RWPE2 (cell line): ENCODE results near the gene GORAB.
A peak's percentile ranks its signal among the peaks of the same experiment; 100 is the strongest.

Experiments used
- ATAC-seq: fragments of 200-7000 bp; cut with Tn5 transposase; 3 replicates; pipeline ENCODE4 v1.9.1; 2021; ENCODE audit warnings: low read depth
- DNase-seq: peaks from one replicate; pipeline ENCODE4 v3.0.0-alpha.2; 2020; ENCODE audit warnings: low spot score
- H3K27ac ChIP-seq: fragments of 450-650 bp; 2 replicates; pipeline ENCODE4 v1.5.1; 2017; ENCODE audit warnings: mild to moderate bottlenecking; ENCODE audit not compliant: poor library complexity, severe bottlenecking
- H3K27me3 ChIP-seq: fragments of 250-450 bp; sonication (Bioruptor Pico); 2 replicates; pipeline ENCODE4 v1.5.1; 2021; ENCODE audit warnings: mild to moderate bottlenecking, moderate library complexity; ENCODE audit not compliant: insufficient read depth, poor library complexity, severe bottlenecking
- H3K36me3 ChIP-seq: fragments of 250-450 bp; sonication (Bioruptor Pico); 2 replicates; pipeline ENCODE4 v1.5.1; 2020; ENCODE audit warnings: low read depth, mild to moderate bottlenecking, moderate library complexity
- H3K4me1 ChIP-seq: fragments of 250-450 bp; sonication (Bioruptor Pico); 2 replicates; pipeline ENCODE4 v1.5.1; 2021; ENCODE audit warnings: mild to moderate bottlenecking, moderate library complexity; ENCODE audit not compliant: insufficient read depth, poor library complexity, severe bottlenecking
- H3K4me3 ChIP-seq: fragments of 250-450 bp; sonication (Bioruptor Pico); 2 replicates; pipeline ENCODE4 v1.5.1; 2021; ENCODE audit warnings: mild to moderate bottlenecking, moderate library complexity; ENCODE audit not compliant: severe bottlenecking
- H3K9me3 ChIP-seq: fragments of 250-450 bp; sonication (Bioruptor Pico); 2 replicates; pipeline ENCODE4 v1.5.1; 2021; ENCODE audit warnings: mild to moderate bottlenecking, moderate library complexity; ENCODE audit not compliant: severe bottlenecking
- CTCF ChIP-seq: fragments of 450-650 bp; IDR thresholded peaks from one replicate; pipeline ENCODE4 v1.5.1; 2017; ENCODE audit warnings: mild to moderate bottlenecking, moderate library complexity; ENCODE audit not compliant: poor library complexity, severe bottlenecking

The GORAB gene

GRCh38 chr1:170531758-170532657 is at the start of gene GORAB:
GORAB (plus strand) TSS chr1:170532166; CDS start chr1:170532224, 58 bp downstream.
- no peak for TF ChIP-seq CTCF
- peaks cover 15% of the 10 kb centered on the region for H3K4me1 ChIP-seq
- H3K4me3 ChIP-seq, result peak within 1 kb of the TSS; percentile 65
- no peaks in the 10 kb centered on the region for H3K9me3 ChIP-seq
- peak within 1 kb of the TSS; percentile 60 for H3K27ac ChIP-seq
- DNase-seq (peak; percentile 90), ATAC-seq (peak; percentile 98)
- H3K27me3 ChIP-seq, result no peaks in the 10 kb centered on the region
- H3K36me3 ChIP-seq, result peaks cover 28% of the 10 kb centered on the region

- Histone ChIP-seq H3K4me1 (no peaks in the 10 kb centered on the region), H3K27ac (no peak overlapping the region), H3K9me3 (no peaks in the 10 kb centered on the region), H3K36me3 (no peaks in the 10 kb centered on the region), H3K4me3 (no peak overlapping the region), H3K27me3 (no peaks in the 10 kb centered on the region)
- no peak for DNase-seq
- ATAC-seq, result no peak
- TF ChIP-seq CTCF, result no peak
Measured at GRCh38 chr1:170483051-170483450, 48.9 kb upstream of the GORAB start.

GRCh38 chr1:170487503-170487902 is 44.5 kb upstream of the GORAB start:
- Histone ChIP-seq H3K9me3 (no peaks in the 10 kb centered on the region), H3K36me3 (no peaks in the 10 kb centered on the region), H3K4me3 (no peak overlapping the region), H3K27ac (no peak overlapping the region), H3K4me1 (no peaks in the 10 kb centered on the region), H3K27me3 (no peaks in the 10 kb centered on the region)
- DNase-seq (no peak), ATAC-seq (no peak)
- no peak for TF ChIP-seq CTCF

- no peak for TF ChIP-seq CTCF
- H3K27me3 ChIP-seq, result no peaks in the 10 kb centered on the region
- H3K9me3 ChIP-seq, result no peaks in the 10 kb centered on the region
- H3K4me3 ChIP-seq, result no peak overlapping the region
- no peaks in the 10 kb centered on the region for H3K36me3 ChIP-seq
- no peak for DNase-seq
- H3K27ac ChIP-seq, result no peak overlapping the region
- H3K4me1 ChIP-seq, result no peaks in the 10 kb centered on the region
- no peak for ATAC-seq
Measured at GRCh38 chr1:170491291-170491690, 40.7 kb upstream of the GORAB start.

GRCh38 chr1:170494369-170494768 is 37.6 kb upstream of the GORAB start:
- Histone ChIP-seq H3K27me3 (no peaks in the 10 kb centered on the region), H3K9me3 (no peaks in the 10 kb centered on the region), H3K27ac (no peak overlapping the region), H3K4me3 (no peak overlapping the region), H3K4me1 (no peaks in the 10 kb centered on the region), H3K36me3 (no peaks in the 10 kb centered on the region)
- no peak for TF ChIP-seq CTCF
- ATAC-seq (peak; percentile 44; the same call in 2 of the 3 replicates), DNase-seq (no peak)
